HEK293T (cell line): ENCODE data around the gene ALDOA.
A peak's percentile ranks its signal among the peaks of the same experiment; 100 is the strongest.
"Not testable (repeated sequence)": the region's sequence is repeated elsewhere in the genome, so short reads cannot be mapped to it uniquely, and the experiment has no call there.

Experiments used
- CTCF ChIA-PET: fragments of 350-600 bp; formaldehyde crosslinking; extraction: SDS; loops from one replicate; lab custom pipeline; 2021; ENCODE audit warnings: antibody characterized with exemption, inconsistent platforms; lab: Yijun Ruan, JAX
- POLR2A ChIA-PET: fragments of 350-600 bp; formaldehyde crosslinking; extraction: SDS; loops from one replicate; lab custom pipeline; 2020; ENCODE audit warnings: antibody characterized with exemption, inconsistent platforms; lab: Yijun Ruan, JAX
- DNase-seq: peaks from one replicate; pipeline ENCODE4 v3.0.0; 2012; ENCODE audit warnings: mixed read lengths; ENCODE audit errors: extremely low spot score
- ARNT ChIP-seq: fragments of 450-650 bp; IDR thresholded peaks from 2 replicates; pipeline ENCODE4 v1.6.1; 2017; ENCODE audit warnings: mild to moderate bottlenecking
- BHLHE40 ChIP-seq: fragments of 450-650 bp; IDR thresholded peaks from 2 replicates; pipeline ENCODE4 v1.6.1; 2016; ENCODE audit warnings: mild to moderate bottlenecking, moderate library complexity, borderline replicate concordance
- CTBP1 ChIP-seq: fragments of 450-650 bp; IDR thresholded peaks from 2 replicates; pipeline ENCODE4 v1.6.1; 2016; ENCODE audit warnings: borderline replicate concordance
- ELF4 ChIP-seq: fragments of 450-650 bp; IDR thresholded peaks from 2 replicates; pipeline ENCODE4 v1.6.1; 2017; ENCODE audit warnings: antibody characterized with exemption
- FOXA1 ChIP-seq: fragments of 450-650 bp; IDR thresholded peaks from 2 replicates; pipeline ENCODE4 v1.6.1; 2016; ENCODE audit warnings: mild to moderate bottlenecking
- FOXK2 ChIP-seq: fragments of 450-650 bp; IDR thresholded peaks from 2 replicates; pipeline ENCODE4 v1.6.1; 2016; ENCODE audit warnings: mild to moderate bottlenecking
- FOXM1 ChIP-seq: fragments of 450-650 bp; IDR thresholded peaks from 2 replicates; pipeline ENCODE4 v1.6.1; 2017; ENCODE audit warnings: mild to moderate bottlenecking, borderline replicate concordance
- HDGF ChIP-seq: fragments of 450-650 bp; IDR thresholded peaks from 2 replicates; pipeline ENCODE4 v1.6.1; 2017; ENCODE audit warnings: antibody characterized with exemption, borderline replicate concordance
- L3MBTL2 ChIP-seq: fragments of 450-650 bp; conservative IDR thresholded peaks from 2 replicates; pipeline ENCODE4 v1.6.1; 2016; ENCODE audit warnings: mild to moderate bottlenecking
- LEF1 ChIP-seq: fragments of 450-650 bp; IDR thresholded peaks from 2 replicates; pipeline ENCODE4 v1.6.1; 2017; ENCODE audit warnings: mild to moderate bottlenecking, borderline replicate concordance
- NFRKB ChIP-seq: fragments of 450-650 bp; IDR thresholded peaks from 2 replicates; pipeline ENCODE4 v1.6.1; 2016; ENCODE audit warnings: mild to moderate bottlenecking, moderate library complexity
- PKNOX1 ChIP-seq: fragments of 450-650 bp; IDR thresholded peaks from 2 replicates; pipeline ENCODE4 v1.6.1; 2016
- SP1 ChIP-seq: fragments of 450-650 bp; IDR thresholded peaks from 2 replicates; pipeline ENCODE4 v1.6.1; 2017
- SUZ12 ChIP-seq: fragments of 450-650 bp; IDR thresholded peaks from 2 replicates; pipeline ENCODE4 v1.6.1; 2016; ENCODE audit warnings: mild to moderate bottlenecking
- TARDBP ChIP-seq: fragments of 450-650 bp; IDR thresholded peaks from 2 replicates; pipeline ENCODE4 v1.6.1; 2016
- ZNF384 ChIP-seq: fragments of 450-650 bp; IDR thresholded peaks from 2 replicates; pipeline ENCODE4 v1.6.1; 2016

Gene ALDOA

DNA sequence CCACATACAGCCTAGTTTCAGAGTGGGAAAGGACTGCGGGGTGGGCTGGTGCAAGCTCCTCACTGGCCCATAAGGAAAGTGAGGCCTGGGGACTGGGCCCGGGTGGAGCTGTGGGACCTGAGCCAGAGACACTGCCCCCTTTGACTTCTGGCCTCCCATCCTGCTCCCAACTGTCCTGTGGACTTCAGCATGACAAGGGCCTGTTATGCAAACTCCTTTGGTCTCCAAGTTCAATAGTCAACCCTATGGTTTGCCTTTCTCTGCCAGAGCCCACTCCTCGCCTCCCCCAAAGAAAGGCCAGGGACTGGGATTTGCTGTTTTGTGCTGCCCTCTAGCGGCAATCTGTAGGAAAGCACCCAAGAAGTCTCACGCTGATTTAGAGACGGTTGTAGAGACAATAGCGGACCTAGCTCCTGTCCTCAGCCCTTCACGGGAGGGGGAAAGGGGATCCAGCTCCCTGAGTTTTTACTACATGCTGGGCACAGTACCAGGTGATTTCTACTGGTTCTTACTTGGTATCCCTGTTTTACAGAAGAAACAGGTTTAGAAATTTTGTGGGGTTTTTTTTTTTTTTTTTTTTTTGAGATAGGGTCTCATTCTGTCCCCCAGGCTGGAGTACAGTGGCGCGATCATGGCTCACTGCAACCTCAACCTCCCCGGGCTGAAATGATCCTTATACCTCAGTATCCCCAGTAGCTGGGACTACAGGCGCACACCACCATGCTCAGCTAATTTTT is 33.3 kb upstream of the ALDOA start:
- no peak for TF ChIP-seq SUZ12
- no peak for TF ChIP-seq HDGF
- no peak for TF ChIP-seq L3MBTL2
- no peak for TF ChIP-seq ZNF384
- TF ChIP-seq ELF4: no peak
- no peak for TF ChIP-seq LEF1
- no peak for TF ChIP-seq FOXK2
- no peak for TF ChIP-seq PKNOX1
- no peak for TF ChIP-seq FOXA1
- no peak for TF ChIP-seq CTBP1
- TF ChIP-seq FOXM1: no peak
- TF ChIP-seq ARNT: no peak
- no peak for TF ChIP-seq TARDBP
- TF ChIP-seq NFRKB: no peak
- TF ChIP-seq SP1: no peak
- no peak for TF ChIP-seq BHLHE40
- DNase-seq: peak; percentile 89
- ChIA-PET CTCF (interaction anchor here (0.5 to 2.1 kb wide), 31 partner anchors 8 to 951 kb away, joined by 3 to 10 read pairs (median 3); partner anchors contain the start of genes C16orf92, PRRT2, TAOK2 and TMEM219), POLR2A (interaction anchor here (0.5 to 2.9 kb wide), 6 partner anchors 11 to 217 kb away, joined by 3 to 11 read pairs (median 6); partner anchors contain the start of genes ALDOA, KCTD13 and PAGR1)

- CTCF ChIA-PET: interaction anchor here (0.9 to 1.7 kb wide), 3 partner anchors 14 to 72 kb away, joined by 3 to 6 read pairs (median 3); partner anchors contain the start of gene TMEM219
Measured at GRCh38 chr16:30033270-30033669, 32.3 kb upstream of the ALDOA start.

GRCh38 chr16:30040221-30040620 is 25.3 kb upstream of the ALDOA start:
- ChIA-PET CTCF (interaction anchor here (1.5 to 2.3 kb wide), 2 partner anchors 8 to 15 kb away, joined by 6 to 10 read pairs; partner anchors contain the start of gene TLCD3B), POLR2A (interaction anchor here (1.2 to 1.6 kb wide), 3 partner anchors 9 to 25 kb away, joined by 3 to 8 read pairs (median 5); partner anchors contain the start of gene ALDOA)
- DNase-seq: no peak
- TF ChIP-seq HDGF (no peak), SP1 (no peak), BHLHE40 (no peak), TARDBP (no peak), FOXA1 (no peak), FOXM1 (no peak), NFRKB (no peak), ZNF384 (no peak), L3MBTL2 (no peak), PKNOX1 (no peak), CTBP1 (no peak), ELF4 (no peak), LEF1 (no peak), FOXK2 (no peak), SUZ12 (no peak), ARNT (no peak)

More at GRCh38 chr16:30033270-30033669, 32.3 kb upstream of the ALDOA start:
- no peak for TF ChIP-seq HDGF
- POLR2A ChIA-PET: interaction anchor here (1.3 to 2.9 kb wide), 3 partner anchors 10 to 107 kb away, joined by 5 to 11 read pairs (median 7); partner anchors contain the start of gene KCTD13
- no peak for DNase-seq

DNA sequence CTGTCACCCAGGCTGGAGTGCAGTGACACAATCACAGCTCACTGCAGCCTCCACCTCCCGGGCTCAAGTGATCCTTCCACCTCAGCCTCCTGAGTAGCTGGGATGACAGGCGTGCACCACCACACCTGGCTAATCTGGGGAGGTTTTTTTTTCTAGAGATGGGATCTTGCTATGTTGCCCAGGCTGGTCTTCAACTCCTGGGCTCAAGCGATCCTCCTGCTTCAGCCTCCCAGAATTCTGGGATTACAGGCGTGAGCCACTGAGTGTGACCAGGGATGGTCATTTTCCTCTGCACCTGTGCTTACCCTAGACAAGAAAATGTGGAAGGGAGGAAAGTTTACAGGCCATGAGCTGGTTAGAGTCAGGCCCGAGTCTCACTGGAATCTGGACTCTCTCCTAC is 24.9 kb upstream of the ALDOA start:
- DNase-seq: not testable (repeated sequence)
- POLR2A ChIA-PET: interaction anchor here (1.2 to 1.6 kb wide), 4 partner anchors 9 to 143 kb away, joined by 3 to 8 read pairs (median 3); partner anchors contain the start of genes ALDOA and CORO1A
- CTCF ChIA-PET: interaction anchor here (1.5 to 2.3 kb wide), 2 partner anchors 9 to 14 kb away, joined by 6 to 10 read pairs; partner anchors contain the start of gene TLCD3B

DNA sequence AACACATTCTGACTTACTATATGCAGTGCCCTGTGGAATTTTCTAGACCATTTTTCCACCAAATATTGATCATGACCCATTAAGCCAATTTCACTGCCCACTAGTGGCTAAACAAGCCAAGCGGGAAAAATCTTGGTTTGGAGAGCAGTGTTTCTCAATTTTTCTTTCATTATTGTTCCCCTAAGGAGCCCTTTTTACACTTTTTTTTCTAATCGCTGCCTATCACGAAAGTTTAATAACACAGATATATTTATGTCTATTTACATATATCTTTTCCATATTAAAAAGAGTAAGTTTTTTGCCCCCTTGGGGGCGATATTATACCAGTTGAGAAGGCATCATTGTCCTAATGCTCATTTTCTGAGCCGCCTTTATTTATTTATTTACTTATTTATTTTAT is 23.7 kb upstream of the ALDOA start:
- POLR2A ChIA-PET: interaction anchor here (1.2 kb wide), 3 partner anchors 24 to 142 kb away, joined by 3 to 4 read pairs (median 3); partner anchors contain the start of genes ALDOA, CORO1A and TBX6
- DNase-seq: no peak
- TF ChIP-seq ARNT: no peak
- no peak for TF ChIP-seq TARDBP
- TF ChIP-seq ZNF384: peak; percentile 60; the same call in 1 of the 2 replicates
- CTCF ChIA-PET: interaction anchor here (0.6 to 2.3 kb wide), 7 partner anchors 10 to 193 kb away, joined by 3 to 10 read pairs (median 4); partner anchors contain the start of genes TBX6 and TLCD3B

GRCh38 chr16:30046178-30046577 is 19.4 kb upstream of the ALDOA start:
- DNase-seq: no peak
- TF ChIP-seq ZNF384 (no peak), L3MBTL2 (no peak)
- CTCF ChIA-PET: interaction anchor here (0.6 kb wide), 1 partner anchor 322 kb away, joined by 3 read pairs; no protein-coding TSS in a partner anchor
- POLR2A ChIA-PET: interaction anchor here (0.6 kb wide), 1 partner anchor 44 kb away, joined by 3 read pairs; no protein-coding TSS in a partner anchor

- ChIA-PET POLR2A (no interaction called here), CTCF (interaction anchor here (0.5 to 0.6 kb wide), 3 partner anchors 46 to 322 kb away, joined by 3 read pairs; no protein-coding TSS in a partner anchor)
- no peak for TF ChIP-seq SP1
- no peak for TF ChIP-seq L3MBTL2
- TF ChIP-seq FOXM1: no peak
- no peak for TF ChIP-seq ZNF384
- TF ChIP-seq BHLHE40: no peak
- no peak for TF ChIP-seq LEF1
- no peak for TF ChIP-seq ELF4
- no peak for TF ChIP-seq NFRKB
- no peak for TF ChIP-seq SUZ12
- no peak for TF ChIP-seq FOXK2
- TF ChIP-seq ARNT: no peak
- no peak for TF ChIP-seq HDGF
- no peak for TF ChIP-seq PKNOX1
- TF ChIP-seq FOXA1: no peak
- TF ChIP-seq TARDBP: no peak
- TF ChIP-seq CTBP1: no peak
- no peak for DNase-seq
Measured at GRCh38 chr16:30046588-30046987, 19.0 kb upstream of the ALDOA start.
